Right renal pelvis (tissue), 4 donors: ENCODE data around the gene TFB1M. TPM values are rescaled to one million over a fixed set of nuclear protein-coding genes. Genes with fewer than 3 reads are reported as not detected.

Experiments used
- DNase-seq, 4 donors: peaks; one replicate each; pipeline ENCODE4 v3.0.0-alpha.2; 2013; ENCODE audit warnings: low read depth in 4 of 4, low spot score in 3 of 4, missing footprints in 1 of 4
- polyA plus RNA-seq, 4 donors: library from polyadenylated mRNA; unstranded; fragments of 120-200 nt; gene quantifications; one replicate each; pipeline ENCODE4 v1.2.1, GENCODE V29; 2013; ENCODE audit not compliant: insufficient read length in 4 of 4

Gene TFB1M
- polyA plus RNA-seq, 4 donors: 17.4 to 19.5 (median 18.8) TPM

- no peak for DNase-seq
These were observed 46.9 kb downstream of the TFB1M start for GRCh38 chr6:155267411-155267810.

GRCh38 chr6:155265843-155266535, 48.3 kb downstream of the TFB1M start:
- no peak for DNase-seq

- DNase-seq: no peak
These were observed 49.5 kb downstream of the TFB1M start for GRCh38 chr6:155264693-155265320.

- no peak for DNase-seq
These were observed 50.8 kb downstream of the TFB1M start, which contains the start of gene CLDN20 for GRCh38 chr6:155263373-155264063. CLDN20 (plus strand) TSS chr6:155264013; CDS start chr6:155275720, 11,707 bp downstream.

GRCh38 chr6:155262655-155263054, 51.6 kb downstream of the TFB1M start:
- no peak for DNase-seq

GRCh38 chr6:155261111-155261900, 53.0 kb downstream of the TFB1M start:
- DNase-seq: no peak

- no peak for DNase-seq
These were observed 53.6 kb downstream of the TFB1M start for GRCh38 chr6:155260686-155261085.

GRCh38 chr6:155259897-155260296, 54.4 kb downstream of the TFB1M start:
- DNase-seq: no peak

- DNase-seq: no peak
These were observed 55.1 kb downstream of the TFB1M start for GRCh38 chr6:155259204-155259603.

GRCh38 chr6:155257796-155258195, 56.5 kb downstream of the TFB1M start:
- no peak for DNase-seq

GRCh38 chr6:155256122-155256795, 58.0 kb downstream of the TFB1M start:
- DNase-seq: no peak

GRCh38 chr6:155254139-155254538, 60.1 kb downstream of the TFB1M start:
- no peak for DNase-seq

GRCh38 chr6:155253337-155253736, 60.9 kb downstream of the TFB1M start:
- DNase-seq: no peak

GRCh38 chr6:155252581-155252980, 61.7 kb downstream of the TFB1M start:
- DNase-seq: no peak

- DNase-seq: no peak
These were observed 63.4 kb downstream of the TFB1M start for GRCh38 chr6:155250701-155251381.

GRCh38 chr6:155248008-155249001, 66.0 kb downstream of the TFB1M start:
- peak; percentile 15 to 35 (median 26) for DNase-seq

GRCh38 chr6:155247618-155248007, 66.7 kb downstream of the TFB1M start:
- DNase-seq: no peak

- no peak for DNase-seq
These were observed 67.5 kb downstream of the TFB1M start for GRCh38 chr6:155246825-155247224.

- no peak for DNase-seq
These were observed 68.5 kb downstream of the TFB1M start for GRCh38 chr6:155245831-155246230.
